ENCODE measurements around the gene SULT2B1.
"Not testable (repeated sequence)": the region's sequence is repeated elsewhere in the genome, so short reads cannot be mapped to it uniquely, and the experiment has no call there.

Gene SULT2B1

DNA sequence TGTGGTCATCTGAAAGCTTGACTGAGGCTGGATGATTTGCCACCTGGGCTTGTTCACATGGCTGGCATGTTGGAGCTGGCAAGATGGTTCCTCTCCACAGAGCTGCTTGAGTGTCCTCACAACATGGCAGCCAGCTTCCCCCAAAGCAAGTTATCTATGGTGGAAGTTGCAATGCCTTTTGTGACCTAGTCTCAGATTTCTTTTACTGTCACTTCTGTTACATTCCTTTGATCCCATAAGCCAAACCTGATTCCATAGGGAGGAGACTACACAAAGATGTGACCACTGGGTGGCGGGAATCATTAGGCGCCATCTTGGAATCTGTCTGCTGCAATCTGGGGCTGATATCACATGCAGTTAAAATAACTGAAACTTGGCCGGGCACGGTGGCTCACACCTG lies 22.8 kb upstream of the SULT2B1 start:
- no peak for DNase-seq (ENCODE audit: low read depth)

DNA sequence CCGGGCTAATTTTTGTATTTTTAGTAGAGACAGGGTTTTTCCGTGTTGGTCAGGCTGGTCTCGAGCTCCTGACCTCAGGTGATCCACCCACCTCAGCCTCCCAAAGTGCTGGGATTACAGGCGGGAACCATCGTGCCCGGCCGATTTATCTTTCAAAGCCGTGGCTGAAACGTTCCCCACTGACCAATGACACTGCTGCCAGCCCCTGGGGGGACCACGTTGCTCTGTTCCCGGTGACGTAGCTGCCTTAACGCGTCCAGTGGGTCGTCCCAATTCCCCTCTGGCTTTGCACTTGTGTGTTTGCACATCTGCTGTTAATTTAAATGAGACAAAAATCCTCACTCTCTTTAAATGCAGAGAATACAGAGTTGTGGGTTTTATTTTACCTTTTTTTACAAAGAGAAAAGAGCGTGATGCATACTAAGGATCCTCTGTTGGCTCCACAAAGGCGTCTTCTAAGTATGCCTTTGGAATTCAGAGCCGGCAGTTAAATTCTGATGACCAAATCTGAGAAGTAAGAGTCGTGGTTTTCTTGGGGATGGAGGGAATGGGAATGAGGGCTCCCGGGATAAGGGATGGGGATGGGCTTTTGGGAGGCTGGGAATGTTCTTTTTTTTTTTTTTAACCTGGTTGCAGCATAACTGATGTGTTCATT lies 21.8 kb upstream of the SULT2B1 start:
- DNase-seq (ENCODE audit: low read depth), result no peak

DNA sequence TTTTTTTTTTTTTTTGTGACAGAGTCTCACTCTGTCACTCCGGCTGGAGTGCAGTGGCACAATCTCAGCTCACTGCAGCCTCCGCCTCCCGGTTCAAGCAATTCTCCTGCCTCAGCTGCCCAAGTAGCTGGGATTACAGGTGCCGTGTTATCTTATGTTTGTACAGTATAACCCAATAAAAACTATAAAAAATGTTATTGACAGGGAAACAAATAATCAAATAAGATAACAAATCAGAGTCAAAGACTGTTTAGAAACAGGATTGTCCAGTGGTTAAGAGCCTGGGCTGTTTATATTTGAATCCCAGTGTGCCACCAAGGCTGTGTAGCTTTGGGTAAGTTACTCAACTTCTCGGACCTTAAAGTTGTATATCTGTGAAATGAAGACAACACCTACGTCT lies 21.2 kb upstream of the SULT2B1 start:
- DNase-seq (ENCODE audit: low read depth), result no peak

DNA sequence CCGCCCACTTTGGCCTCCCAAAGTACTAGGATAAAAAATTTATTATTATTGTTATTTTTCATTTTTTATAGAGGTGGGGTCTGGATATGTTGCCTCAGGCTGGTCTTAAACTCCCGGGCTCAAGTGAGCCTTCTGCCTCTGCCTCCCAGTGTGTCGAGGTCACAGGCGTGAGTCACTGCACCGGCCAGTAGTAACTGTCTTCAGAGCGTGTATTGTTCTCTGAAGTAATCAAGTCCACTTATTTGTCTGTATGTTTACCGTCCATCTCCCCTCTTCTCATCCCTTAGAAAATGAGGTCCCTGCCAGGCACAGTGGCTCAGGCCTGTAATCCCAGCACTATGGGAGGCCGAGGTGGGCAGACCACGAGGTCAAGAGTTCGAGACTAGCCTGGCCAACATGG lies 18.2 kb upstream of the SULT2B1 start:
- no peak for DNase-seq (ENCODE audit: low read depth)

DNA sequence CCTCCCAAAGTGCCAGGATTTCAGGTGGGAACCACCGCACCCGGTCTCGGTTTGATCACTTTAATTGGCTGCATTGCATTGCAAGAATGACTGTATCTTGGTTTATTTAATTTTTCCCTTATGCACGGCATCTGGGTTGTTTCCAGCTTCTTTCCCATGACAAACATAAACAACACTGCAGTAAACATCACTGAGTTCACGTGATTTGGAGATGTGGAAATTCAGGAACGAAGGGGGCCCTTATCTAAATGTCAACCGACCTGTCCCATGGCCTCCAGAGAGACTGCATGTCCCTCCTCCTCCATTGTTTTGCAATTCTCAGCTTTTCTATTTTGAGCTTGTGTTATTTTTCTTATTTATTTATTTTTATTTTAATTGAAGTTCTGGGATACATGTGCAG lies 14.4 kb upstream of the SULT2B1 start:
- DNase-seq (ENCODE audit: low read depth), result no peak

DNA sequence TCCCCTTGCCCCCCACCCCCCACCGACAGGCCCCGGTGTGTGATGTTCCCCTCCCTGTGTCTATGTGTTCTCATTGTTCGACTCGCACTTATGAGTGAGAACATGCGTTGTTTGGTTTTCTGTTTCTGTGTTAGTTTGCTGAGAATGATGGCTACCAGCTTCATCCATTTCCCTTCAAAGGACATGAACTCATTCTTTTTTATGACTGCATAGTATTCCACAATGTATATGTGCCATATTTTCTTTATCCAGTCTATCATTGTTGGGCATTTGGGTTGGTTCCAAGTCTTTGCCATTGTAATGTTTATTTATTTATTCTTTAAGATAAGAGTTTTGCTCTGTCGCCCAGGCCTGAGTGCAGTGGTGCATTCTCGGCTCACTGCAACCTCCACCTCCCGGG lies 13.9 kb upstream of the SULT2B1 start:
- not testable (repeated sequence) for DNase-seq (ENCODE audit: low read depth)

DNA sequence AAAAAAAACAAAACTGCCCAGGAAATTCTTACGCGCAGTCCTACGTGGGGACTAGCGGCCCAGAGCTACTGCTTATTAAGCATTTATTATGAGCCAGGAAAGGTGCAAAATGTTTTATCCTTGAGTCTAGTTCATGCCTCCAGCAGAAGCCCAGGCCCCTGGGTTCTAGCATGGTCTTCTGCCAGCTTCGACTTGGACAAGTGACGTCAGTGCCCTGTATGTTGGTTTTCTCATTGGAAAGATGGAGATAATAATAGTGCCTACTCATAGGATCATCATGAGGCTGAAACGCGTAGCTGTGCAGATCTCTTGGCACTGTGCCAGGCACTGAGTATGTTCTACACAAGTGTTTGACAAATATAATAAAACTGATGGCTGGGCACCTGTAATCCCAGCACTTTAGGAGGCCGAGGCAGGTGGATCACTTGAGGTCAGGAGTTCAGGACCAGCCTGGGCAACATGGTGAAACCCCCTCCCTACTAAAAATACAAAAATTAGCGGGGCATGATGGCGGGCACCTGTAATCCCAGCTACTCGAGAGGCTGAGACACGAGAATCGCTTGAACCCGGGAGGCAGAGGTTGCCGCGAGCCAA lies 12.4 kb upstream of the SULT2B1 start:
- no peak for DNase-seq (ENCODE audit: low read depth)

DNA sequence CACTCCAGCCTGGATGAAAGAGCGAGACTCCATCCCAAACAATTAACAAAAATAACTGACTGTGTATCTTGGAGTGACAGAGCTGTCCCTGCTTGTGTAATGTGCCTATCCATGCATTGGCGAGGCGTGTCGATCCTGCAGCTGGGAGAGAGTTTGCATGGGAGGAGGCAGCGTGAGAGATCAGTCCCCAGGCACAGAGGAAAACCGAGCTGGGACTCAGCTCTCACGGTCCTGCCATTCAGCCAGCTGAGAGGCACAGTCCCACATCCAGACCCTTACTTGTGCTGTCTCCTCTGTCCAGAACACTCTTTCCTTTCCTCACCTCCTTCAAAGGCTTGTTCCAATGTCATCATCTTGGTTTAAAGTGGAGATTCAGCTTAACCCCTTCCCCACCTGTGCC lies 11.9 kb upstream of the SULT2B1 start:
- no peak for DNase-seq (ENCODE audit: low read depth)

DNA sequence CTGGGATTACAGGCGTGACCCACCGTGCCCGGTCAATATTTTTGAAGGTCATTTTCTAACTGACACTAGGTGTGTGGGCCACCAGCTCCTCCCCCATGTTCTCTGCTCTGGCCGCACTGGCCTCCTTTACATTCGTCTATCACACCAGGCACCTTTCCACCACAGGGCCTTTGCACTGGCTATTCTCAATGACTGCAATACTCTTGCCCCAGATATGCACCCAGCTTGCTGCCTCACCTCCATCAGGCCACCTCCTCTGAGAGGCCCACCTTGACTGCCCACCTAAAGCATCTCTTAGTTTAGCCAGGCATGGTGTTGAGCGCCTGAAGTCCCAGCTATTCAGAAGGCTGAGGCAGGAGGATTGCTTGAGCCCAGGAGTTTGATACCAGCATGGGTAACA lies 10.2 kb upstream of the SULT2B1 start:
- no peak for DNase-seq (ENCODE audit: low read depth)

DNA sequence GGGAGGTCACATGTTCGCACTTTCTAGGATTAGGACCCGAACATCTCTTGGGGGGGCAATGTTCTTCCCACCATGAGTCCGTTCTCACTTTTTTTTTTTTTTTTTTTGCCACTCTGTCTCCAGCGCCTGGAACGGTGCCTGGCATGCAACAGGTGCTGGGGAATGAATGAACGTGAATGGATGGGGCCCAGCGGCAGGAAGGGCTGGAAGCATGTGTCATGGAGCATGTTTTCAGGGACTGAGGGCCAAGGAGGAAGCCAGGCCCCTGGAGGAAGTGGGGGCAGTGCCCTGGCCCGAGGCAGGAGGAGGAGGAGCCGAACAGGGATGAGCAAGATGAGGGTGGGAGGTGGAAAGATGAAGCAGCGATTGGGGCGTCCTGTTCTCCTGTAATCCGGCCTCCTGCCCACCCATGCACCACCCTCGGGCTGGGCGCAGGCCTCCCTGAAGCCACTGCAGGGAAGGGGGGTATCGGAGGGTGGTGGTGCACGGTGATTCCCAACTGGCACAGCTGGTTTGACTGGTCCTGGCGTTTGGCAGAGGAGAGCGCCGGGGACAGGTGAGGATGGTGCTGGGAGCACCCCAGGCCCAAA lies 8.8 kb upstream of the SULT2B1 start:
- no peak for DNase-seq (ENCODE audit: low read depth)

DNA sequence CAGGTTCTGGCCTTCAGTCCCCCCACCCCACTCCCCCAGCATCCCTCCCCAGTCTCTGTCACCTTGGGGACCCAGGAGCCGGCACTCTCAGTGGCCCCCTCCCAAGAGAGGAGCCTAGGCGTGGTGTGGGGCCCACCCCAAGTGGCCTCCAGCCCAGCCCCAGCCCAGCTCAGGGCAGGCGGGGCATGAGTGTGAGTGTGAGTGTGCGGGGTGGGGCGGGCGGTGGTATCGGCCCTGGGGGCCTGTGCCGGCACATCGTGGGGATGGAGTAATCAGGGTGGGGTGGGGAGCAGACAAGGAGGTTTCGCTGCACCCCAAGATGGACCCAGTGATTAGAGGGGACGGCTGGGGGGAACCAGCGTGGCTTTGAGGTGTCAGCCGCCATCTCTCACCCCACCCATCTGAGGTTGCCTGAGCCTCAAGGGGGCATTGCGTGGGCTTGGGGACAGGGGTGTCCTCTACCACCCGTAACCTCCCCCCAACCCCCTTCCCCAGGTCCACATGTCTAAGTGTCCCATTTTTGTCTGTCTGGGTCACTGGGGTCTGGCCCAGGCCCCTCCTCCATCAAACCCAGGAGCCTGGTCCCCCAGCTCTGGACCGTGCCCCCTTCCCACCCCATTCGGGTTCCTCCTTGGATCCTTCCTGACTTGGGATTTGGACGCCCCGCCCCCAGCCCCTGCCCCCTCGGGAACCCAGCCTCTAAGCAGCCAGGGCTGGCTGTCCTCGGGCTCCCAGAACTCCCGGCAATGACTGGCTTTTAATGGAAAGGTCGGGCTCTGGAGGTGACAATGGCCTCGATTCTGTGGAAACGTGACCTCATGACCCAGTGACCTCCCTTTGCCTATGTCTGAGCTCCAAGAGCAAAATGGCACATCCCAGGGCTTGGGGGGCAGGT lies 6.9 kb upstream of the SULT2B1 start:
- DNase-seq (ENCODE audit: low read depth), result no peak

DNA sequence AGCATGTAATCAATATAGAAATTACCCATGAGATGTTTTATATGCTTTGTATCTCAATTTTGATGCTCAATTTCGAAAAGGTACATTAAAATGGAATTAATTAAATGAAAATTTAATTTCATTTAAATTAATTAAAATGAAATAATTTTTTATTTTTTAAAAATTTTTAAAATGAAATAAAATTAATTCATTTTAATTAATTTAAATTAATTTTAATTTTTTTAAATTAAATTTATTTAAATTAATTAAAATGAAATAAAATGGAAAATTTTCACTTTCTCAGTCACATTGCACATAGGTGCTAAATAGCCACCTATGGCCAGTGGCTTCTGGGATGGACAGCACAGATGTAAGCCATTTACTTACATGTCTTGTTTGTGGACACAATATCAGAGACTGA lies 4.2 kb upstream of the SULT2B1 start:
- DNase-seq (ENCODE audit: low read depth), result no peak

DNA sequence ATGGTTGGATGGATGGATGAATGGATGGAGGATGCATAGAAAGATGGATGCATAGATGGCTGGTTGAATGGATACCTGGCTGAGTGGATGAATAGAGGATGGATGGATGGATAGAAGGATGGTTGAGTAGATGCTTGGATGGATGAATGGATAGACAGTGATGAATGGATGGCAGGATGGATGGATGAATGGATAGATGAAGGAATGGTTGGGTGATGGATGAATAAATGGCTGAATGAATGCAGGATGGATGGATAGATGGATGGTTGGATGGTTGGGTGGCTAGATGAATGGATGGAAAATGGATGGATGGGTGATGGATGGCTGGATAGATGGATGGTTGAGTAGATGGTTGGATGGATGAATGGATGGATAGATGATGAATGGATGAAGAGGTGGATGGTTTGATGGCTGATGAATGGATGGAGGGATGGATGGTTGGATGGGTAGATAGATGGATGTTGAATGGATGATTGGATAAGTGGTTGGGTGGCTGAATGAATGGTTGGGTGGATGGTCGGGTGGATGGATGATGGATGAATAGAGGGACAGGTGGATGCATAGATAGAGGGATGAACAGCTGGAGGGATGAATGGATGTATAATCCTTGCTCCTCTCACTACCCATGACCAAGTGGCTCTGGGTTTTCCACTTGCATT lies 3.6 kb upstream of the SULT2B1 start:
- DNase-seq (ENCODE audit: low read depth), result no peak

DNA sequence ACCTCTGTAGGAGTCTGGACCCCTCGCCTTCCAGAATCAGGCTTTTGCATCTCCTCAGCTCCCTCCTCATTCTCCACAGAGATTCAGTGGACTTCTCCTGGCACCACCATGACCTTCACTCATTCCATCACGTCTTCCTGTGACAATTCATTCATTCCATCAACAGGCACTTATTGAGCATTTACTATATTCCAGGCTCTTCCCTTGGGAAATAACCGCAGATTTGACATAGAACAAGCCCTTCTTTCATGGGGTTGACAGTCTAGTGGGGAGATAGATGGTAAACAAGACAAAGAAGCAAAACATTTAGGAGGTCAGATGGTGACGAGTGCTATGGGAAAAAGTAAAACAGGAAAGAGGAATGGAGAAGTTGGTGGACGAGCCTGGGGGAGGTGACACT lies 2.6 kb upstream of the SULT2B1 start:
- DNase-seq (ENCODE audit: low read depth), result no peak

DNA sequence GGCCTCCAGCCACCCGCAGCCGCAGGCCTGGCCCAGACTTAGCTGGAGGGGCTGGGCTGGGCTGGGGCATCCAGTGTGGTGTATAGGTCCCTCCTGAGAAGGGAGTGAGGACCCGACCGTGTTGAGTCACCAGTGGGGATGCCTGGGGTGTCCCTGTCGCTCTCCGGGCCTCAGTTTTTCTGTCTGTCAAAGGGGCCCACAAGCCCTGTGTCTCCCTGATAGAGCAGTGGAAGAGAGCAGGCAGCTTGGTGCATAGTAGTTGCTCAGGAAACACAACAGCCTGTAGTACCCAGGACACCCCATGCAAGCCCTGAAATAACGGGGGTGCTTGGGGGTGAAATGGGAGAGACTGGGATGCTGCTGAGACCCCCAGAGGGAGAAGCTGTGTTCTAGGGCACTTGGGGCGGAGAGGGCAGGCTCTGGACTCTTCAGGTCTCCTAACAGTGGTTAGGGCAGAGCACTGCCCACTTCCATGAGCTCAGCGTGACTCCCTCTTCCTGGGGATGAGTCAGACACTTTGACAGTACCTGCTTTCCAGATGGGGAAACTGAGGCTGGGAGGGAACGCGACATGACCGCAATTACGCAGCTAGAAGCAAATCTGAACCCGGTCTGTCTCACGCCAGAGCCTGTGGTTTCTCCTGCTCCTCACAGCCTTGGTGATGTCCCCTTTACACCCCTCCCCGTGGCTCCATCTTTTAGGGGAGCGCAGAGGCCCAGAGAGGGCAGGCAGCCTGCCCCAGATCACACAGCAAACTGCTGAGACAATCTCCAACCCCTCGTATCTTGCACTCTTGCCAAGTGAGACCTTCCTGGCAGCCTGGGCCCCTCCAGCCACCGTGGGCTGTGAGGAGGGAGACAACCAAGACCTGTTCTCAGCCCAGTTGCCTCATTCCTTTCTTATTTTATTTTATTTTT lies 692 bp downstream of the SULT2B1 start:
- no peak for DNase-seq (ENCODE audit: low read depth)

DNA sequence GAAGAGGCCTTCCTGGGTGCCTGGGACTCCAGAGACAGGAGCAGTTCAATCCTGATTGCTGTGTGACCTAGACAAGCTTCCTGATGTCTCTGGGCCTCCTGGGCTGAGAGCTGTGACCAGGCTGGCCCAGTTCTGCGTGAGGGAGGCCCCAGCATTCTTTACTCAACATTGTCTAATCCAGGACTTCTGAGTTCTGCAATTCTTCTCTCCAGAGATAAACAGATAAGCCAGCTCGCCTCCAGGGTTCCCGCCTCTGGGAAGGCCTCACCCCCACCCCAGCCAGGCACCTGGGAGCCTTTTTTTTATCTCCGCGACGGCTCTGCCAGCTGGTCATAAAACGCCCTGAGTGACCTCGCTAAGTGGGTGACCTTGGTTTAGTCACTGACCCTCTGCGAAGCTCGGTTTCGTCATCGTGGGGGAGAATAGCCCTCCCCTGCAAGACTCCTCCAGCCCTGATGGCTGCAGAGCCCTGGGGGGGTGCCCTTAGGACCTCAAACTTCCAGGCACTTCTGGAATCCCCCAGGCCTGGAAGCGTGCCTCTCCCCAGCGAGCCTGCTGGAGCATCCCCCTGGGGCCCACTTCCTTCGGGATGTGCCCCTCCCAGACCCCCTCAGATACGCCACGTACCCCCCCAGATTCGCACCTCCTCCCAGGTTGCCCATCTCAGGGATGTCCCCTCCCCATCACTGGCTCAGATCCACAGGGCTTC lies 1.9 kb downstream of the SULT2B1 start:
- DNase-seq (ENCODE audit: low read depth), result no peak

DNA sequence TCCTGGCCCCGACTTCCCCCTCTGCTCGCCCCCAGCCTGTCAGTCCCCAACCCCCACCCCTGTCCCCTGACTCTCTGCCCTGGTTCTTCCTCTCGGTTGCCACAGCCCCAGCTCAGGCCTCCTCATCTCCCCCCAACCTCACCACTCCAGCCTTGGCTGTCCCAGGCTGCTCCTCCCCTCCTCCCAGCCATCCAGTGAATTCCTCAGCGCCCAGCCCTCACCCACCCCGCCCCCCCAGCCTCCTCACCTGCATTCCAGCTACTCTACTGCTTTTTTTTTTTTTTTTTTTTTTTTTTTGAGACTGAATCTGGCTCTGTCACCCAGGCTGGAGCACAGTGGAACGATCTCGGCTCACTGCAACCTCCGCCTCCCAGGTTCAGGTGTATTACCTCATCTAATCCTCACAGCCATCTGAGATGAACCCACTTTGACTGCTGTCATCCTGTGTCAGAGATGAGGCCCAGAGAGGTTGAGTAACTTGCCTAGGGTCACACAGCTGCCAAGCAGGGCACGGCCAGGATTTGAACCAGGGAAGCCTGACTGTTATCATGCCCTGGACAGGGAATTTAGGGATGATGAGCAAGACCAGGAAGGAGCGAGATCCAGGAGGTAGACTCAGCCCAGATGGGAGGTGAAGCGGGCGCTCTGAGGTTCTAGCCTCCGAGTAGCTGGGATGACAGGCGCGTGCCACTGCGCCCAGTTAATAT lies 2.6 kb downstream of the SULT2B1 start:
- no peak for DNase-seq (ENCODE audit: low read depth)

DNA sequence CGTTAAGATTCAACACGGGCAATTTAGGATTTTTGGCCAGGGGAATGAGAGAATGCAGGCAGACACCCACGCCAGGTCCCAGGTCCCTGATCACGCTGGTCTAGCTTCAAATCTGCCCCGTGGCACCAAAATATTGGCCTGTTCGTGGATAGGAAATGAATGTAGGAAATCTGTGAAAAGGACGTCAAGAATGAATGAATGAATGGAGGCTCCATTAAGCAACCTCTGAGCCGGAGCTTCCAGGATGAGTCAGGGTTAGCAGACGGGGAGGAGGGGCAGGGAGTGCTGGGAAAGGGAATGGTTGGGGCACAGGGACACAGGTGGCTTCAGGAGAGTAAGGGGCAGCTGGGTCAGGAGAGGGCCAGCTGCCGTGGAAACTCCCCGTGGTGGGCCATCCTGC lies 4.2 kb downstream of the SULT2B1 start:
- no peak for DNase-seq (ENCODE audit: low read depth)

DNA sequence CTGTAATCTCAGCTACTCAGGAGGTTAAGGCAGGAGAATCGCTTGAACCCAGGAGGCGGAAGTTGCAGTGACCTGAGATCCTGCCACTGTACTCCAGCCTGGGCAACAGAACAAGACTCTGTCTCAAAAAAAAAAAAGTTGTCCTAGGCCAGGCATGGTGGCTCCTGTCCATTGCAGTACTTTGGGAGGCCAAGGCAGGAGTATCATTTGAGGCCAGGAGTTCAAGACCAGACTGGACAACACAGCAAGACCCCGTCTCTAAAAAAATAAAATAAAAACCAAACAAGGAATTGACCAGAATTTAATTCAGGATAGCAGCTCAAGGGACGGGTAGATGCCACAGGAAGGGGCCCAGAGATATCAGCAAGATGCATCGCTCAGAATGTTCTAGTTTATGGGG lies 4.9 kb downstream of the SULT2B1 start:
- no peak for DNase-seq (ENCODE audit: low read depth)
